Activated T-cell treated with anti-CD3 and anti-CD28 coated beads, Interleukin-2, amount 50 U/mL, for 48 hours (primary cell): ENCODE data around the gene TMEM150A.
"Not testable (repeated sequence)": the region's sequence is repeated elsewhere in the genome, so short reads cannot be mapped to it uniquely, and the experiment has no call there.

Source experiments
- DNase-seq, 2 experiments: peaks; one replicate each; pipeline ENCODE4 v3.0.0-alpha.2; 2020

Gene TMEM150A

DNA sequence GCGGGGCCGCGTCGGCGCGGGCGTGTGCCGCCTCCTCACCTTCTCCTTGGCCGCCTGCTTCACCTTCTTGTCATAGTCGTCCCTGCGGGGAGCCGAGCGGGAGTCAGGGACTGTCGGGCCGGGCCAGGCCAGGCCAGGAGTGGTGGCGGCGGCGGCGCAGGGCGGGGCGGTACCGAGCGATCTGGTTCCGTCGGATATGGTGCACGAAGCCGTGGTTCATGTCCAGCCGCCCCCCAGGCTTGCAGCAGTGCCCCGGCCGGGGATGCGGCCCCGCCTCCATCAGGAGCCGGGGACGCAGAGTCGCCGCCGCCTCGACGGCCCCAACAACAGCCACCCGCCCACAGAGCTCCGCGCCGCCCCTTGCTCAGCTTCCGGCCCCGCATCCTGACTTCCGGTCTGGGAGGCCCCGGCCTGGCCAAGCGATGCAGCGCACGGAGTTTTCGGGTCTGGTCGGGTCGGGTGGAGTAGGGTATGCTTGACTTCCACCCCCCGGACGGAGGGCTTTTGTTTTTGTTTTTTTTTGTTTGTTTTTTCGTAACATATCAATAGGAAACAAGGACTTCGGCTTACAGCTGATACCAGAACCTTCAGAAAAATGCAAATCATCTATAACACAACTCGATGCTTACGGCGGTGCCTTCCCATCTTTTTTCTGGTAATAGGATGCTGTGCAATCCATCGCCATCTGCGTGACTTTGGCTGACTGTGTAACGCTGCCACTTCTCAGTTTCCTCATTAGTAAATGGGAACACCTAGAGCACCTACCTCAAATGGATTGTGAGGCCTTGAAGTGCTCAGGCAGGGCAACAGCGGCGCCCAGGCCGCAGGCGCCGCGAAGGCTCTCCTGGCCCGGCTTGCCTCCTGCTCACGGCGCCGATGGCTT is 9.4 kb upstream of the TMEM150A start, which contains the start of gene C2orf68:
Gene C2orf68, minus strand, starts transcription at position 362 of the 883 bp plus-strand sequence. Its CDS starts 82 bp downstream, at position 280.
- DNase-seq = peak; percentile 91 to 93

DNA sequence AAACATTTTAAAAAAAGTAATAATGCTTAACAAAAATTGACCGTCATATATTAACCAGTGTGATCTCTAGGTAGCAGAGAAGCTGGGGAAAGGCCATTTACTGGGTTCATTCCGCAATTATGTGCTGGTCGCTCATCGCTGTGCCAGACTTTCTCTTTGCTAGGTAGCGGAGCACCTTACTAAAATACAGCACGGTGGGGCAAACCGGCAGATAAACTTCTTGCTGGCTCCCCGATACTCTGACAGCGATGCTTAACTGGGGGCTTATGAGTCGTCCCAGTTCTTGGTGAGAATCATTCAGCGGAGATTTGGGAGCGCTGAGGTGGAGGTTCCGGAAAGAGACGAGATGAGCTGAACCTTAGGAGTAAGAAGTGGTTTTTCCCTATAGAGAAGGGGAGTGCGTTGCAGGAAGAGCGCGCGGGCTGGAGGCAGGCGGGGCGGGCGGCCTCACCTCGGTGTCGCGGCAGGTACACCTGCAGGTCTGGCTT is 8.8 kb upstream of the TMEM150A start:
- DNase-seq = no peak

DNA sequence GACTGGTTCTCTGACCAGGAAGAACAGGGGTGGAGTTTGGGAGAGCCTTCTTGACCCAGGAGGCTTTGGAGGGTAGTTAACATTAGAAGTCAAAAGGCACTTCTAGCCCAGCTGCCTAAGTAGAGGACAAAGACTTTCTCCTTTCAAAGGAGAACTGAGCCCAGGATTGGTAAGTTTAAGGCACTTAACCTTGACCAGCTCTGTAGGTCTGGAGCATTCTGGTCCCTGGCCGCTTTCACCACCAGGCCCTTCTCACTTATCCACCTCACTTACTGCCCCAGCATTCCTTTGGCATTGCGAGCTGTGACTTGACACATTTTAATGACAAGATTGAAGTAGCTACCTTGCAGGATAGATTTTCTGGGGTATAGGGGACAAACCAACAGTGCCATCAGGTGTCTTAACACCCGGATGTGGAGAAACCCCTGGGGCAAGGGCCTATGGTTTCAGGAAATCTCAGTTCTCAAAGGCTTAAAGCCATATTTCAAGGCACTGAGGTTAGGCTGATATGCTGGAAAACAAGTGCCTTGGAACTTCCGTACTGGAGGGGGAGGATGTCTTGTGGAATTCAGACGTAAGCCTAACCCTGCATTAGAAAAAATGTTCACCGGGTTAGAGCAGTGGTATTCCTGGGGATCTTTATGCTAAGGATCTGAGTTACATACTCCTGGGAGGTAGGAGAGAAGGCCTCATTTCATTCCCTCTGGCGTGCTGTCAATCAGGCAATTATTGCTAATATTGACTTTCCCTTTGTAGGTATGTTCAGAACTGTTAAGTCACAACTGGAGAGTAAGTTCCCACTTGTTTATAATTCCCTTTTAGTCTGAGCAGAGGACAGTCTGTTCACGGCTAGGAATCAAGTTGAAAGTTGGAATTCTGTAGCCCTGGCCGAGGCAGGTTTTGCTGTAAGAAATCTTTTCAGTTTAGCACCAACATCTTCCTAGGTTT is 5.0 kb upstream of the TMEM150A start:
- DNase-seq = no peak

DNA sequence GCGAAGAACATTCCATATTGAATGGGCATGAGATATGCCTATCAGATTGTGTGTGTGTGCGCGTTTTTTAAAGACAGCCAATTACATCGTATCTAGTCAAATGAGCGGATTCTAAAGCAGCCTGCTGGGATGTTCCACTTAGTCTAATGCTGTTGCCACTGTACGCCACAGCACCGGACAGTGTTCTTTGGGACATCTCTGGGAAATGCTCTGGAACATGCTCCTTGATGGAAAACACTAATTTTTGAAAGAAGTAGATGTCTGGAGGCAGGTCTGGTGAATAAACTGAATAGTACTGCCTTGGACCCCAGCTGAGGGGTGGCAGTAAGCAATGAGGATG is 3.6 kb upstream of the TMEM150A start:
- no peak for DNase-seq

DNA sequence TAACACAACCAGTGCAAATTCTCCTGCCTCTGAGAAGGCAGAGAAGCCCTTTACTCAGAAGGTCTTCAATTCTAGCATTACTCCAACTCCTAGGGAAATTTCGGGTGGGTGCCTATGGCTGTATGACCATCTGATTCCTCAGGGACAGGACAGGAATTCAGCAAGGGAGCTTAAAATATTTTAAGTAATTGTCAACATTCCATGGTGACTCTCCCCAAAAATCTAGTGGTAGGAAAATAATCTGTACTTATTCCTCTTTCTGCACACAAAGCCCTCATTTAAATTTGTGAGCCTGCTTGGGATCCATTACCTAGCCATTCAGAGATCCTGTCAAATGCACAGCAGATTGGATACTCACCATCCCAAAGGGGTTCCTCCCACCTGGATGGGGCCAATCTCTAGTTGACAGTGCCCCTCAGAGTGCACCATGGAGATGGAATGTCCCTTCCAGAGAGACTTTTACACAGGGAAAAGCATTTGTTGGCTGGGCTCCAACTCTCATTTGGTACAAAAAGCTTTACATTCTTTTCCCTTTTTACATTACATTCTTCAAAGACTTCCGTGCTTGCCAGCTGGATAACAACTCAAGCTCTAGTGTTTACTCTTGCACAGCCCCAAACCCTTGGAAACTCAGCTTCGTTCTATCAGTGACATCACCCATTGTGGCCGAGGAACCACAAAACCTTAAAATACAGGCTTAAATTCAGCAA is 3.1 kb upstream of the TMEM150A start:
- DNase-seq = no peak

DNA sequence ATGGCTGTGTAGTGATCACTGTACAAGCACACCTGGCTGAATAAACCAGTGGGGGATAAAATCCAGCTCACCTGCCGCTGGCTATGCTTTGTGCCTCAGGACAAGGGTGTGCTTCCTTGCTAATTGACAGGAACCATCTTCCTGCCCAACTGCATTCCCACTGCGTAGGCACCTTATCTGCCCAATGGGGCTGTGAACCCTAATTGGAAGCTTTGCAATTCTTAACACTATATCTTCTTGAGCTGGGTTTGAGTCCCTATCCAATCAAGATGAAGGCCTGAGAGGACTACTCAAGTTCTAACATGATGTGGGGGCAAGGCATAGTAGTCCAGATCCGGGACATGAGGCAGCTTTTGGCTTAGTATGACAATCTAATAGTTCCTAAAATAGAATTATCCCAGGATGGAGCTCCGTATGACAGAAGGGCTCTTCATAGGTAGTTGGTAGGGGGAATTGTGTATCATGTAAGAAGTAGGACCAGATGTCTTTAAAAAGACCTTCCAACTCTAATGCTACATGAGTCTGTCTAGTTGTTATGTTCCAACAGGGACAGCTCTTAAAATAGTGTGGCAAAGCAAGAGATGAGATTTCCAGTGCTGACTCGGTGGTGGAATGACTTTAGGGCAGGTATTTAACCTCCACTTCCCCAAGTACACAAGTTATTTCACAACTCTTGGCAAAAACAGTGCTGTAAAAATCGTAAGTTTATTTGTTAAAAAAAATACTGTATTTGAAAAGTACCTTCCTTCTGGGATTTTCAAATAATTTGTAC is 2.3 kb upstream of the TMEM150A start:
- DNase-seq = no peak

DNA sequence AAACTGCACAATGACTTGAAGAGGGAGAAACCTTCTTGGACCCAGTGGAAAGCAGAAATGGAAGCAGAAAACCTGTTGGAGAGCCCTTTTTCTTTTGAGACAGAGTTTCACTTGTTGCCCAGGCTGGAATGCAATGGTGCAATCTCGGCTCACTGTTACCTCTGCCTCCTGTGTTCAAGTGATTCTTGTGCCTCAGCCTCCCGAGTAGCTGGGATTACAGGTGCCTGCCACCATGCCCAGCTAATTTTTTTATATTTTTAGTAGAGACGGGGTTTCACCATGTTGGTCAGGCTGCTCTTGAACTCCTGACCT is 1.6 kb upstream of the TMEM150A start:
- not testable (repeated sequence) for DNase-seq

DNA sequence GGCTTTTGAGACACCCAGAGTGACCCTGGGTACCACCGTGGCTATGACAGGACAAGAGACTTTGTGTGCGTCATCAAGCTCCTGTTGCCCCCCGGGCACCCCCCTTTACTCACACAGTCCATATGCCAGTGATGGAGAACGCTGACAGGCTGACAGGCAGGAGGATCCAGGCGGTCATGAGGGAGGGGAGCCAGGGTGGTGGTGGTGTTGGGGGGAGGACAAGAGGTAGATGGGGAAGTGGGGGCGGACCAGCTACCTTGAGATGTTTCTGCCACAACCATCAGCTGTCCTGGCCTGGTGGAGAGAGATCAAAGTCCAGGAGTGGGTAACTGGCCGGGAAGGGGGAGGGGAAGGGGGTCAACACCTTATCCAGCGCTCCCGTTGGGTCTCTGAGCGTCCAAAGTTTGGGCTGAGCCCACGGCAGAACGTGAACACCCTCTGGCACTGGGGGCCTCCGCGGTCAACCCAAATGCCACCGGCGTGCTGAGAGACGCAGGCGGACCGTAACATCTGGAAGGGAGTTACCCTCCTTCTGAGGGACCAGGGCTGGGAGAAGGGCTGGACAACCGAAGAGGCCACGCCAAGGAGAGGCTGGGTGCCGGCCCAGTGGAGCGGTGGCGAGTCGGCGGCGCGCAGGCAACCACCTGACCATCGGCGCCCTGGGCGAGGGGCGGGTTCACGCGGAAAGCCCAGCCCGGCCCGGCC is 575 bp downstream of the TMEM150A start:
- DNase-seq = no peak

DNA sequence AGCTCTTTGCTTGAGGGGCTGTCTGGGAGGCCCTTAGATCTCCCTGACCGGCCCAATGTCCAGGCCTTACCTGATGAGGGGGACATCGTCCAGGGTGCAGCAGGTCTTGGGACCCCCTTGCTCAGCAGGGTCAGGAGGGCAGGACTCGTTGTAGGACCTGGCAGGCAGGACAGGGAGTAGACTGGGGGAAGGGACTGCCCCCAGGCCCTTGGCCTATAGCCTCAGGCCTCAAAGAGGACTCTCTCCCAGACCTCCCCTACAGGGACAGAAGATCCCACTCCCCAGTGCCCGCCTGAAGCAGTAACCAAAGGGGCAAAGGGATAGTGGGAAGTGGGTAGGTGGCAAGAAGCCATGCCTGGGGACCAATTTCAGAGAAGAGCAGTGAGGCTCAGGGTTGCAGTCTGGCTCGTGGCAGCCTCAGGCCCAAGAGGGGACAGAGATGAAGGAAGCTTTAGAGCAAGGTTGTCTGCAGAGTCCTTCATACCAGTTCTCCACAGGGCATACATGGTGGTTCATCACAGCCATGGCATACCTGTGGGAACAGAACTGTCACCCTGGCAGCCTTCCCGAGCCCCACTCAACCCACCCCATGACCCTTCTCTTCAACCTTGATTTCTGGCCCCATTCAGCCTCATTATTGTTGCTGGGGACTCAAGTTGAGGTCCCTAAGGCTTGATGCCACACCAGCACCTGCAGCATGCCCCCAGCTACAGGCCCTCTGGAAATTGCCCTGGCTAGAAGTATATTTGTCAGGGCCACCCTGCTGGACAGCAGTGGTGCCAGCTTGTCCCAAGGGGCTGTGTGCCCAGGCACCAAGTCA is 1.3 kb downstream of the TMEM150A start:
- no peak for DNase-seq

DNA sequence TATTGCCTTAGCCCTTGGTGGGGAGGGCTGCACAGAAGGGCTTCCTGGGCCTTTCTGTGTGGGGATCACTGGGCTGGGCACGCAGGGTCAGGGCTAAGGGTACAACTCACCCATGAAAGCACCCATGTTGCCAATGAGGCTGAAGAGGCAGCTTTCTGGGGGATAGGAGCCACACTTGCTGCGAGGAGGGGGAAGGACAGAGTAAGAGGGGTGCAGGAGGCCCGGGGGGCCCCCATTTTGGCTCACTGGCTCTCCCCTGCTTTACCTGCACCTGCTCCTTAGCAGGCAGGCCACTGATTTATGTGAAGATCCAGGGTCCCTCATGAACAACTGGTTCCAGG is 2.3 kb downstream of the TMEM150A start:
- DNase-seq = no peak

DNA sequence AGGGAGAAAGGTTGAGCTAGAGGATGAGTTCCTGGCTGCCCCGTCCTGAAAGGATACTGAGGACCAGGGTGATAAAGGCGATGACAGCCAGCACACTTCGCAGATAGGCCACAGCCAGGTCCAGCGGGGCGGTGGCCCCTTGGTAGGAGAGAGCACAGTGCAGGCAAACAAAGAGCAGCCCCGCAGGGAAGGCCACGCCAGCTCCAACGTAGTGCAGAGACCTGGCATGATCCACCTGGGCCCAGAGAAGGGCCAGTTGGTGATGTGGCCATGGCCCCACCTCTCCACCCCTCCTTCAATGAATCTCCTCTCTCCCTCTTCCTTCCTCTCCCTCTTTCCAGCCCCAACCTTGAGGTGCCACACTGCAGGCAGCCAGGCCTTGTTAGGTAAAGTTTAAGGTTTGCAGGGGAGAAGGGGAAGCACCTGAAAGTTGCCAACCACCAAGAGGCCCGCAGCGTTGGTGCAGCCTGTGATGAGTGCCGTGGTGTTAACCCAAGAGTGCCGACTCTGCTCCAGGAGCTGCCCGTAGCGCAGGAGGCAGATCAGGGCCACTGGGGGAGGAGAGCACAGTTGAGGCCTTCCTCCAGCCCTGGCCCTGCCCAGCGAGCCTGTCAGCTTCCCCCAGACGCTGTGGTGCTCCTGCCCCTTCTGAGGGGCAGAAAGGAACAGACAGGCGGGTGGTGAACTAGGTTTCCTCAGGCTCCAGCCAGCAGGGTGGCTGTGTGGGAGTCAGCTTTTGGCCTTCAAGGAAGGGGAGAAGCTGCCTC is 2.8 kb downstream of the TMEM150A start:
- DNase-seq = no peak

DNA sequence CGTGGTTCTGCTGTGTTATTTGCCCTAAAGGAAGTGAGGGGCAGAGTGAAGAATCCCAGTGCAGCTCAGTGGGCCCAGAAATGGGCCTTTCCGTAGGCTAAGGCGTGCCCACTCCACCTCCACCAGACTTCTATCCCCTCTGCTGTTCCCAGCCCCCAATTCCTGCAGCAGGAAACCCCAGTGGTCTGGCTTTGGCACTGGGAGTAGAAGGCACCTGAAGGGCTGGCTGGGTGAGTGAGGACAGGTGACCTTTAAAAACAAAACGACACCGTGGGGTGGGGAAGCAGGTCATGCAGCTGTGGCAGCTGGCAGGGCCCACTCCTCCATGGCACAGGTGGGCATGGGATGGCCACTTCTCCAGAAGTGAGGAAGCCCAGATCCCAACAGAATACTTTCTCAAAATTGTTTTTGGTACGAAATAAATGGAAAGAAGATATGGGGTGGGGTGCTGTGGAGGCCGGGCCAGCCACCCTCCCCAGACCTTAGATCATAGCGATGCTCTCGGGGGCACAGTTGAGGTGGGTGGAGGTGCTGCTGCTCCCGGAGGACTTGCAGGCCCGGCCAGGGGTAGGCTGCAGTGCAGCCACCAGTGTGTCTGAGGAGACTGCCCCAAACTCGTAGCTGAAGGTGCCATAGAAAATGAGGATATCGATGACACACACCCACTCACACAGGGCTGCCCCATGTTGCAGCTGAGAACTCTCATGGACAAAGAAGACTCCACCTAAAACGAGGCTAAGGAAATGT is 3.7 kb downstream of the TMEM150A start:
- no peak for DNase-seq

DNA sequence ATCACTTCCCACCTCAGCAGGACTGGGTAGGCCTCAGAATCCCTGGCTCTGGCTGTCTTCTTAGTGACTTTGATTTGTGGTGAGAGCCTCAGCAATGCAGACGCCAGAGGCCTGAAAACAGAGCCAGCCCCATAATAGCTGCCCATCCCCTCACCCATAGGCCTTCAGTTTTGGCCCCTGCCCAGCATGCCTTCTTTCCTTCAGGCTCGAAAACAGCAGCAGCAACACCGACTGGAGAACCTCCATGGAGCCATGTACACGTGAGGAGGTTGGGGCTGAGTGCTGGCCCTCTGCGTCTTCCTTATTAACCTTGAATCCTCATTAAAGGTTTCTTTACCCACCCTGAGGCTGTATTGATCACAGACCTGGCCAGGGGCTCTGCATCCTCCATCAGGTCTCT is 5.3 kb downstream of the TMEM150A start:
- no peak for DNase-seq

DNA sequence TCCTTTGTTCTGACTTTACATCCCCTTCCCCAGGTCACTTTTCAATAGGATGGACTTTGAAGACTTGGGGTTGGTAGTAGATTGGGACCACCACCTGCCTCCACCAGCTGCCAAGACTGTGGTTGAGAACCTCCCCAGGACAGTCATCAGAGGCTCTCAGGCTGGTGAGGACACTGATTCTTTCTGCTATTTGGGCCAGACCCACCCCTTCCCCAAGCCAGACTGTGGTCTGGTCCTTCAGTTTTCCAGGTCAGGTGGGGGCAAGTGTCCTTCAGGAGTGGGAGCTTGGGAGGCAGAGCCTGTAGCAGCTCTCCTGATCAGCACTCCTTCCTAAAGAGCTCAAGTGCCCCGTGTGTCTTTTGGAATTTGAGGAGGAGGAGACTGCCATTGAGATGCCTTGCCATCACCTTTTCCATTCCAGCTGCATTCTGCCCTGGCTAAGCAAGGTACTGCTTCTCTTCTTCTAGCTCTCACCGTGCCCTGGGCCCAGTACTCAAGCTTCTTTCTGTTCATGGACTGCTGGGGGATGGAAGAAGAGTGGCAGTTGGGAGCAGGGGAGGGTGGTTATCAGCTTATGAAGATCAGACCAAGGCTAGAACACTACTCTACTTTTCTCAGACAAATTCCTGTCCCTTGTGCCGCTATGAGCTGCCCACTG is 5.9 kb downstream of the TMEM150A start:
- DNase-seq = no peak

DNA sequence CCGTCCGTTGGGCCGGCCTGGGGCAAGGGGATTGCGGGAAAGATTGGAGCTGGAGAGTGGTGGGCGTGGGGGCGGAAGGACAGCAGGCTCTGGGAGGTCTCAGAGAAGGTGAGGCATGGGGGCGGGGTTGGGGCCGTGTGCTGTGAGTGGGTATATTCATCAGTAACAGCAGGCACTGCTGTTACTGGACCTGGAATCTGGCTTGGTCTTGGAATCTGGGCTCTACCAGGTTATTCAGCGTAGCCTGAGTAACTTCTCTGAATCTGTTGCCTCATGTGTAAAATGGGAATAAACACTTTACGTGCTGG is 6.5 kb downstream of the TMEM150A start:
- DNase-seq = no peak

DNA sequence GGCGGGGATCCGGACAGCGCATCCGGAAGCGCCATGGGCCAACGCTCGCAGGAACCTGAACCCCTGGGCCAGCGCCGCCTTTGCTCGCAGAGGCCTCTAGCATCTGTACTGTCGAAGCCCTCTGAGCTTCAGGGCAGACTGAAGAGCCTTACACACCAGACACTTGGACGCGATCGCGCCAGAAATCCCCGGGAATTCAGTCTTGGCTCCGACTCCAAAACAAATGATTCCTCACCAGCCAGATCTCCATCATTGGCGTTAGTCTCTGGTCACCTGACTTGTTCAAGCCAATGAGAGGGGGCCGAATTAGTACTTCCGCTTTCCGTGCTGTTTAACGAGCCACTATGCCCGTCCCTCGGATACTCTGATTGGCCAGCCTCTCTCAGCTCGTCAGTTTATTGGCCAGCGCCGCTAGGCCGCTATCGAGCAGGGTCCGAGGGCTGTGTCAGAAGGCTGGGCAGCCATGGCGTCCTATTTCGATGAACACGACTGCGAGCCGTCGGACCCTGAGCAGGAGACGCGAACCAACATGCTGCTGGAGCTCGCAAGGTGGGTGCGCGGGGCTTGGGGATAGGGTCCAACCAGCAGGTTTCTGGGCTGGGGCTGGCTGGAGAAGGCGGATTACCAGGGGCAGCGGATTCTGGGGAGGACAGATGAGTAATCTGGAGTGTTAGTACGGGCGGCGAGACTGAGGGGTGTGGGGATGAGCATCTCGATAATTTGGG is 7.0 kb downstream of the TMEM150A start, which contains the start of gene RNF181:
Gene RNF181, plus strand, starts transcription at position 445 of the 725 bp plus-strand sequence. Its CDS starts 19 bp downstream, at position 464.
- DNase-seq = peak; percentile 90 to 92

DNA sequence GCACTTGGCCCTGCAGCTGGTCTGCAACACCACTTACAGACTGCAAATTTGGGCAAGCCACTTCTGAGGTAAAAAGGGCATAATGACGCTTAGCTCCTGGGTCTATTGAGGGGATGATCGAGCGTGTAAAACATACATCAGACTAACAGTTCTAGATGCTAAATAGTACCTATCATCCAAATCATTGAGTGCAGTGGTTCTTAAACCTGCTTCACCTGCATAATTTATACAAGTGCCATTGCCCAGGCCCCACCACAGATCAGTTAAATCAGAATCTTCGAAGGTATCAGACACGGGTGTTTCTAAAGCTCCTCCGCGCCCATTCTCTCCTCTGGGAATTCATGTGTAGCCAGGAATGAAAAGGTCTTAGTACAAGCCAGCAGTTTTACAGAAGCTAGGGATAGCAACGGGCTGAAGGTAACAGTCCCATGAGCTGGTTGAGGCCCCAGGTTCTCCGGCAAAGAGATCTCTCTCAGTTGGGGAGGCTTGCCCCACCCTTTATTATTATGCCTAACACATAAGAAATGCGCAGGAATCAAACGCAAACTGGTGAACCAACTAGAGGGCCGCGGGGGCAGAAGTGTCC is 7.7 kb downstream of the TMEM150A start:
- no peak for DNase-seq

DNA sequence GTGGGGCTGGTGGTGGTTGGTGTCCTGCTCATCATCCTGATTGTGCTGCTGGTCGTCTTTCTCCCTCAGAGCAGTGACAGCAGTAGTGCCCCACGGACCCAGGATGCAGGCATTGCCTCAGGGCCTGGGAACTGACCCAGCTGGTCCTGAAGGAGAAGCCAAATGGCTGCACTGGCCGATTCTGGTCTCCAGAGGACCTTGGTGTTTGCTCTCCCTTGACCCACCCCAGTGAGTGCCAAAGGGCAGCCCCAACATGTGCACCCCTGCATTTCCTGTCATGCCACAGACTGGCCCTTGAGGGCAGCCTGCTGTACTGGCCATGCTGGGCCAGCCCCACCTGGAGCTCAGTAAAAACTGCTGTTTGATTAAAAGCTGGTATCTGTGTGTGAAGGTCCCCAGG is 9.5 kb downstream of the TMEM150A start:
- DNase-seq = no peak
